ENCODE results near the gene CALML3.

DNA sequence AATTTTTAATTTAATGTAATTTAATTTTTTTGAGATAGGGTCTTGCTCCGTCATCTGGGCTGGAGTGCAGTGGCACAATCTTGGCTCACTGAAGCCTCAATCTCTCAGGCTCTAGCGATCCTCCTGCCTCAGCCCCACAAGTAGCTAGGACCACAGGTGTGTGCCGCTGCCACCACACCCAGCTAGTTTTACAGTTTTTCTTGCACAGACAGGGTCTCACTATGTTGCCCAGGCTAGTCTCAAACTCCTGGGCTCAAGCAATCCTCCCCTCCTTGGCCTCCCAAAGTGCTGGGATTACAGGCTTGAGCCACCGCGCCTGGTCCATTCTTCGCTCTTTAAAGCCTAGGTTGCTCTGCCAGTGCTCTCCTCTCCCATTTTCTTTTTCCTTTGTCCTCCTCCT, 12.9 kb downstream of the CALML3 start:
- no peak for TF ChIP-seq CEBPB (IDR thresholded peaks at IDR 0.05; ENCODE audit: low read depth, low read length)
- TF ChIP-seq CHD2 (IDR thresholded peaks at IDR 0.05; ENCODE audit: low read length): no peak
- TF ChIP-seq, protein P1, sequence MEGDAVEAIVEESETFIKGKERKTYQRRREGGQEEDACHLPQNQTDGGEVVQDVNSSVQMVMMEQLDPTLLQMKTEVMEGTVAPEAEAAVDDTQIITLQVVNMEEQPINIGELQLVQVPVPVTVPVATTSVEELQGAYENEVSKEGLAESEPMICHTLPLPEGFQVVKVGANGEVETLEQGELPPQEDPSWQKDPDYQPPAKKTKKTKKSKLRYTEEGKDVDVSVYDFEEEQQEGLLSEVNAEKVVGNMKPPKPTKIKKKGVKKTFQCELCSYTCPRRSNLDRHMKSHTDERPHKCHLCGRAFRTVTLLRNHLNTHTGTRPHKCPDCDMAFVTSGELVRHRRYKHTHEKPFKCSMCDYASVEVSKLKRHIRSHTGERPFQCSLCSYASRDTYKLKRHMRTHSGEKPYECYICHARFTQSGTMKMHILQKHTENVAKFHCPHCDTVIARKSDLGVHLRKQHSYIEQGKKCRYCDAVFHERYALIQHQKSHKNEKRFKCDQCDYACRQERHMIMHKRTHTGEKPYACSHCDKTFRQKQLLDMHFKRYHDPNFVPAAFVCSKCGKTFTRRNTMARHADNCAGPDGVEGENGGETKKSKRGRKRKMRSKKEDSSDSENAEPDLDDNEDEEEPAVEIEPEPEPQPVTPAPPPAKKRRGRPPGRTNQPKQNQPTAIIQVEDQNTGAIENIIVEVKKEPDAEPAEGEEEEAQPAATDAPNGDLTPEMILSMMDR (IDR thresholded peaks at IDR 0.05; ENCODE audit: control extremely low read depth in 1 of 3, insufficient read depth in 1 of 3, low read depth in 1 of 3, low read length in 3 of 3): no peak

All from H1 (cell line).